IMR-90 (cell line): ENCODE results near the gene BRMS1. TPM values are rescaled to one million over a fixed set of nuclear protein-coding genes. Genes with fewer than 3 reads are reported as not detected.

ENCODE experiments used
- FOS ChIP-seq: fragments of 150-350 bp; IDR thresholded peaks from 2 replicates; pipeline ENCODE4 v1.6.1; 2016; ENCODE audit warnings: low read depth, low read length
- MAZ ChIP-seq: IDR thresholded peaks from 2 replicates; pipeline ENCODE4 v1.6.1; 2012; ENCODE audit warnings: low read depth, mild to moderate bottlenecking, low read length, improper control_type of control experiment, moderate library complexity, borderline replicate concordance
- POLR2A ChIP-seq: IDR thresholded peaks from 2 replicates; pipeline ENCODE4 v1.6.1; 2012; ENCODE audit warnings: mild to moderate bottlenecking, low read depth, low read length
- RAD21 ChIP-seq: IDR thresholded peaks from 2 replicates; pipeline ENCODE4 v1.6.1; 2012; ENCODE audit warnings: low read length, improper control_type of control experiment
- polyA plus RNA-seq, 3 experiments: library from polyadenylated mRNA; depleted of rRNA; stranded (reverse); fragments of >200 nt; gene quantifications; 2 replicates each; pipeline ENCODE4 v1.2.3, GENCODE V29; 2012; ENCODE audit warnings: low replicate concordance in 1 of 3
- total RNA-seq: library from RNA; depleted of rRNA; stranded (reverse); fragments of >200 nt; gene quantifications from 2 replicates; pipeline ENCODE4 v1.2.3, GENCODE V29; 2012
- TF ChIP-seq, protein P1 (sequence below): fragments of 150-350 bp; IDR thresholded peaks from 2 replicates; pipeline ENCODE4 v1.6.1; 2016; ENCODE audit warnings: low read depth, mild to moderate bottlenecking, low read length, moderate library complexity, borderline replicate concordance

The BRMS1 gene
- total and polyA plus RNA-seq, 2 of the 4 experiments (the other 2 are of a cell fraction): 48.3 to 57.9 TPM

DNA sequence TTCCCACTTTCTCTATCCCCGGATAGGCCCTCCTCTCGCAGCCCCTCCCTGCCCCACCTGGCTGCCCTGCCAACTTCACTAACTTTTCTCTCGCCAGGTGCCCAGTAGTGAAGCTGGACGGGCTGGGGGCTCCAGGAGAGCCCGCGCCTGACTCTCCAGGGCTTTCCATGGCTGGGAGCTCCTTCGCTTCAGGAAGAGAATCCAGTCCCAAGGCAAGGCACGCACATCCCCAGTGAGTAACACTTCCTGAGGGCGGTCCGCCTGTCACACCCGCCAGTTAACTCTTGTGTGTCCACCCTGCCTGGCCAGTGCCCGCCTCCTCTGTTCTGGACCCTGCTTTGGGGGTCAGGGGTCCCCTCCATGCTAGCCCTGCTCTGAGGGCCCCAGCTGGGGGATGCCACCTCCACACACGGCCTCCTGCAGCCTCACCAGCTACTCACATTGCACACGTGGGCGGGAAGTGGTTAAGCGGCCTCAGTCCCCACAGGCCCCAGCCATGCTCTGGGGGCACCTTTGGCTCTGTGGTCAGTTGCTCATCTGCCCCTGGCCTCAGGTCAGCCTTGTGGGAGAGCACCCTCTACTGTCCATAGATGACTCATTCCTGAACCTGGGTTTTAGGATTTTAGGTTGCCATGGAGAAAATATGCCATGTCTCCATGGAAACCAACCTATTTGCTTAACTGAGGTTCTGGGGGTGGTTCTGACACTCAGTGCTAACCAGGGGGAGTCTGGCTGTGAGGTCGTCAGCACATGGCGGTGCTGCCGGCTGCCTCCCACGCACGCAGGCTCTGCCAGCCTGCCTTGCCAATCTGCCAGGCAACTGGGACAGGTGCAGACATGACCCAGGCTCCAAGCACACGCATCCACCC is 8.4 kb downstream of the BRMS1 start, which contains the start of gene RIN1 (continued):
- TF ChIP-seq, protein P1, sequence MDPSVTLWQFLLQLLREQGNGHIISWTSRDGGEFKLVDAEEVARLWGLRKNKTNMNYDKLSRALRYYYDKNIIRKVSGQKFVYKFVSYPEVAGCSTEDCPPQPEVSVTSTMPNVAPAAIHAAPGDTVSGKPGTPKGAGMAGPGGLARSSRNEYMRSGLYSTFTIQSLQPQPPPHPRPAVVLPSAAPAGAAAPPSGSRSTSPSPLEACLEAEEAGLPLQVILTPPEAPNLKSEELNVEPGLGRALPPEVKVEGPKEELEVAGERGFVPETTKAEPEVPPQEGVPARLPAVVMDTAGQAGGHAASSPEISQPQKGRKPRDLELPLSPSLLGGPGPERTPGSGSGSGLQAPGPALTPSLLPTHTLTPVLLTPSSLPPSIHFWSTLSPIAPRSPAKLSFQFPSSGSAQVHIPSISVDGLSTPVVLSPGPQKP: no peak
- TF ChIP-seq RAD21 (peak; percentile 29; the same call in 1 of the 2 replicates), FOS (peak; percentile 98), POLR2A (peak; percentile 97), MAZ (peak; percentile 79)
